GM18505 (cell line): ENCODE measurements around the gene KCNJ5.

Experiments used
- ATAC-seq: cut with Tn5 transposase; IDR thresholded peaks from one replicate; pipeline ENCODE4 v1.9.1; 2021; ENCODE audit not compliant: unreplicated experiment
- POLR2A ChIP-seq: IDR thresholded peaks from 4 replicates; pipeline ENCODE4 v1.6.1; 2011; ENCODE audit warnings: borderline replicate concordance; ENCODE audit not compliant: insufficient read depth, insufficient read length; ENCODE audit errors: extremely low read depth

KCNJ5 gene

GRCh38 chr11:128907585-128907984, 16.4 kb downstream of the KCNJ5 start:
- ATAC-seq = no peak
- no peak for TF ChIP-seq POLR2A

- no peak for TF ChIP-seq POLR2A
- no peak for ATAC-seq
Observed at GRCh38 chr11:128908391-128909246, 17.5 kb downstream of the KCNJ5 start.

- TF ChIP-seq POLR2A = no peak
- ATAC-seq = no peak
Observed at GRCh38 chr11:128909438-128910125, 18.4 kb downstream of the KCNJ5 start.

- ATAC-seq = no peak
Observed at GRCh38 chr11:128910576-128910975, 19.4 kb downstream of the KCNJ5 start.

GRCh38 chr11:128911239-128911638, 20.1 kb downstream of the KCNJ5 start:
- ATAC-seq = no peak
- TF ChIP-seq POLR2A = no peak

More at GRCh38 chr11:128910576-128910975, 19.4 kb downstream of the KCNJ5 start:
- TF ChIP-seq POLR2A = no peak

GRCh38 chr11:128911701-128912100, 20.5 kb downstream of the KCNJ5 start:
- TF ChIP-seq POLR2A = no peak
- no peak for ATAC-seq

- TF ChIP-seq POLR2A = no peak
- ATAC-seq = no peak
Observed at GRCh38 chr11:128913806-128914205, 22.6 kb downstream of the KCNJ5 start.

GRCh38 chr11:128914216-128915148, 23.3 kb downstream of the KCNJ5 start:
- ATAC-seq = no peak
- TF ChIP-seq POLR2A = no peak

GRCh38 chr11:128915149-128915521, 24.0 kb downstream of the KCNJ5 start:
- no peak for ATAC-seq
- TF ChIP-seq POLR2A = no peak

GRCh38 chr11:128916037-128916572, 24.9 kb downstream of the KCNJ5 start:
- no peak for ATAC-seq
- no peak for TF ChIP-seq POLR2A

- ATAC-seq = no peak
- TF ChIP-seq POLR2A = no peak
Observed at GRCh38 chr11:128916681-128917080, 25.5 kb downstream of the KCNJ5 start.

GRCh38 chr11:128917144-128917724, 26.1 kb downstream of the KCNJ5 start:
- TF ChIP-seq POLR2A = no peak
- ATAC-seq = no peak
